ENCODE results near the gene SELENOV.
A peak's percentile ranks its signal among the peaks of the same experiment; 100 is the strongest.

- TF ChIP-seq CTCF (IDR thresholded peaks at IDR 0.05) (peak in 1 of 6 experiments; percentile 18), POLR2A (IDR thresholded peaks at IDR 0.05) (no peak), EP300 (IDR thresholded peaks at IDR 0.05) (no peak), POLR2AphosphoS5 (IDR thresholded peaks at IDR 0.05) (no peak)
These were observed 17.3 kb upstream of the SELENOV start for GRCh38 chr19:39497701-39497995.
